HepG2 (cell line): ENCODE results near the gene NATD1.

Experiments
- BRD4 ChIP-seq: sonication (generic); formaldehyde crosslinking; IDR thresholded peaks from 2 replicates; pipeline ENCODE4 v1.4.0; 2020; ENCODE audit warnings: missing genetic modification reagents
- EZH2 ChIP-seq: conservative IDR thresholded peaks from 2 replicates; pipeline ENCODE4 v1.6.1; 2012; ENCODE audit warnings: mild to moderate bottlenecking, low read depth, low read length, moderate library complexity
- FUBP1 ChIP-seq: sonication (generic); formaldehyde crosslinking; IDR thresholded peaks from 2 replicates; pipeline ENCODE4 v1.5.1; 2020; ENCODE audit warnings: missing genetic modification reagents, mild to moderate bottlenecking, borderline replicate concordance
- LCORL ChIP-seq, 2 experiments: fragments of 450-650 bp in 1 of 2; sonication (generic) in 1 of 2; formaldehyde crosslinking in 1 of 2; IDR thresholded peaks; 2 replicates each; pipeline versions ENCODE4 v1.5.0 to v1.6.1; 2017 to 2020; ENCODE audit warnings: antibody characterized with exemption in 1 of 2, missing genetic modification reagents in 1 of 2
- POLR2AphosphoS5 ChIP-seq: IDR thresholded peaks from 2 replicates; pipeline ENCODE4 v1.6.1; 2012; ENCODE audit warnings: low read depth, low read length
- RXRA ChIP-seq: sonication (generic); formaldehyde crosslinking; IDR thresholded peaks from 2 replicates; pipeline ENCODE4 v1.5.1; 2020; ENCODE audit warnings: missing genetic modification reagents
- TOE1 ChIP-seq: sonication (generic); formaldehyde crosslinking; IDR thresholded peaks from 2 replicates; pipeline ENCODE4 v1.4.0; 2020; ENCODE audit warnings: mild to moderate bottlenecking, missing genetic modification reagents
- ZNF235 ChIP-seq: sonication (generic); formaldehyde crosslinking; IDR thresholded peaks from 2 replicates; pipeline ENCODE4 v1.8.1; 2023; ENCODE audit warnings: mild to moderate bottlenecking, missing genetic modification reagents, borderline replicate concordance
- ZNF768 ChIP-seq: sonication (generic); formaldehyde crosslinking; IDR thresholded peaks from 2 replicates; pipeline ENCODE4 v1.4.0; 2020; ENCODE audit warnings: missing genetic modification reagents
- TF ChIP-seq, protein P1 (sequence below): sonication (generic); formaldehyde crosslinking; IDR thresholded peaks from 2 replicates; pipeline ENCODE4 v1.5.0; 2020; ENCODE audit warnings: mild to moderate bottlenecking, missing genetic modification reagents, moderate library complexity
- TF ChIP-seq, protein P2 (sequence below): sonication (generic); formaldehyde crosslinking; IDR thresholded peaks from 2 replicates; pipeline ENCODE4 v1.5.1; 2020; ENCODE audit warnings: missing genetic modification reagents, mild to moderate bottlenecking, borderline replicate concordance
- TF ChIP-seq, protein P3 (sequence below): IDR thresholded peaks from 2 replicates; pipeline ENCODE4 v1.6.1; 2016; ENCODE audit warnings: mild to moderate bottlenecking, missing biosample characterization, missing genetic modification reagents

DNA sequence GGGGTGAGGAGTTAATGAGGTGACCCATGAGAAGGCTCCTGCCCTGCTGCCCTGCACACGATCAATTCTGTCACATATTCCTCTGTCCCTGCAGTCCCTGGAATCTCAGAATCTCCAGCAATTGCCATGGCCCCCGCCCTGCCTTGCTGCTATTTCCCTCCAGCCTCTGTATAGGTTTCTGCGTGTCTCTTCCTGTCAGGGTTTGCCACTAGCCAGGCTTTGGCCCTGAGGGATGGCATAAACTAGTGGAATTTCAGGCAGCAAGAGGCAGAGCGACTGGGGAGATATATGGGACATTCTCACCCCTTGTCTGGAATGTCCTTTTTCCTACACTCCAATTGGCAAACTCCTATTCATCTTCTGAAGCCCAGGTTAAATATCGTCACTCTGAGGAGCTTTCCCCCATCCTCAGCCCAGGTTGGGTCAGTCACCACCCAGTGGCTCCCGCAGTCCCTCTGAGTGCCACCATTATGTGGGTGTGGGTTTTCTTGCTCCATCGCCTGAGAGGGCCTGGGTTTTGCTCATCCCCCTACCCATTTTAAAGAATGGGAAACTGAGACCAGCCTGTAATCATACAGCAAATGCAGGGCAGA lies 15.5 kb upstream of the NATD1 start:
- TF ChIP-seq FUBP1 (CRISPR knock-in tag), result no peak
- TF ChIP-seq RXRA, result no peak
- TF ChIP-seq POLR2AphosphoS5, result no peak
- TF ChIP-seq ZNF768, result no peak
- TF ChIP-seq, protein P1, sequence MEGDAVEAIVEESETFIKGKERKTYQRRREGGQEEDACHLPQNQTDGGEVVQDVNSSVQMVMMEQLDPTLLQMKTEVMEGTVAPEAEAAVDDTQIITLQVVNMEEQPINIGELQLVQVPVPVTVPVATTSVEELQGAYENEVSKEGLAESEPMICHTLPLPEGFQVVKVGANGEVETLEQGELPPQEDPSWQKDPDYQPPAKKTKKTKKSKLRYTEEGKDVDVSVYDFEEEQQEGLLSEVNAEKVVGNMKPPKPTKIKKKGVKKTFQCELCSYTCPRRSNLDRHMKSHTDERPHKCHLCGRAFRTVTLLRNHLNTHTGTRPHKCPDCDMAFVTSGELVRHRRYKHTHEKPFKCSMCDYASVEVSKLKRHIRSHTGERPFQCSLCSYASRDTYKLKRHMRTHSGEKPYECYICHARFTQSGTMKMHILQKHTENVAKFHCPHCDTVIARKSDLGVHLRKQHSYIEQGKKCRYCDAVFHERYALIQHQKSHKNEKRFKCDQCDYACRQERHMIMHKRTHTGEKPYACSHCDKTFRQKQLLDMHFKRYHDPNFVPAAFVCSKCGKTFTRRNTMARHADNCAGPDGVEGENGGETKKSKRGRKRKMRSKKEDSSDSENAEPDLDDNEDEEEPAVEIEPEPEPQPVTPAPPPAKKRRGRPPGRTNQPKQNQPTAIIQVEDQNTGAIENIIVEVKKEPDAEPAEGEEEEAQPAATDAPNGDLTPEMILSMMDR, result no peak
- TF ChIP-seq, protein P2, sequence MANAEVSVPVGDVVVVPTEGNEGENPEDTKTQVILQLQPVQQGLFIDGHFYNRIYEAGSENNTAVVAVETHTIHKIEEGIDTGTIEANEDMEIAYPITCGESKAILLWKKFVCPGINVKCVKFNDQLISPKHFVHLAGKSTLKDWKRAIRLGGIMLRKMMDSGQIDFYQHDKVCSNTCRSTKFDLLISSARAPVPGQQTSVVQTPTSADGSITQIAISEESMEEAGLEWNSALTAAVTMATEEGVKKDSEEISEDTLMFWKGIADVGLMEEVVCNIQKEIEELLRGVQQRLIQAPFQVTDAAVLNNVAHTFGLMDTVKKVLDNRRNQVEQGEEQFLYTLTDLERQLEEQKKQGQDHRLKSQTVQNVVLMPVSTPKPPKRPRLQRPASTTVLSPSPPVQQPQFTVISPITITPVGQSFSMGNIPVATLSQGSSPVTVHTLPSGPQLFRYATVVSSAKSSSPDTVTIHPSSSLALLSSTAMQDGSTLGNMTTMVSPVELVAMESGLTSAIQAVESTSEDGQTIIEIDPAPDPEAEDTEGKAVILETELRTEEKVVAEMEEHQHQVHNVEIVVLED (CRISPR knock-in tag), result no peak
- TF ChIP-seq TOE1, result no peak
- no peak for TF ChIP-seq EZH2
- TF ChIP-seq, protein P3, sequence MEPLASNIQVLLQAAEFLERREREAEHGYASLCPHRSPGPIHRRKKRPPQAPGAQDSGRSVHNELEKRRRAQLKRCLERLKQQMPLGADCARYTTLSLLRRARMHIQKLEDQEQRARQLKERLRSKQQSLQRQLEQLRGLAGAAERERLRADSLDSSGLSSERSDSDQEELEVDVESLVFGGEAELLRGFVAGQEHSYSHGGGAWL, result no peak
- no peak for TF ChIP-seq LCORL (IDR thresholded peaks at IDR 0.05)
- no peak for TF ChIP-seq LCORL (CRISPR knock-in tag; IDR thresholded peaks at IDR 0.05)
- no peak for TF ChIP-seq BRD4 (CRISPR knock-in tag)
- no peak for TF ChIP-seq ZNF235 (CRISPR knock-in tag)
